Fibroblast of peridontal ligament (primary cell): ENCODE data around the gene TNFSF10.

Experiments used
- DNase-seq: peaks from one replicate; pipeline ENCODE4 v3.0.0-alpha.2; 2010; ENCODE audit errors: extremely low read depth

Gene TNFSF10

GRCh38 chr3:172517859-172518466 lies 5.3 kb downstream of the TNFSF10 start:
- DNase-seq: no peak

- DNase-seq: peak; percentile 91
Observed at GRCh38 chr3:172516318-172517214, 6.7 kb downstream of the TNFSF10 start.

GRCh38 chr3:172515130-172515918 lies 7.9 kb downstream of the TNFSF10 start:
- DNase-seq: peak; percentile 31

GRCh38 chr3:172514678-172515077 lies 8.6 kb downstream of the TNFSF10 start:
- DNase-seq: no peak

GRCh38 chr3:172513488-172513887 lies 9.7 kb downstream of the TNFSF10 start:
- peak; percentile 55 for DNase-seq

GRCh38 chr3:172511783-172512762 lies 11.2 kb downstream of the TNFSF10 start:
- DNase-seq: no peak

GRCh38 chr3:172506094-172506493 lies 17.1 kb downstream of the TNFSF10 start:
- DNase-seq: peak; percentile 29

- no peak for DNase-seq
Observed at GRCh38 chr3:172501540-172501939, 21.7 kb downstream of the TNFSF10 start.

- DNase-seq: peak; percentile 87
Observed at GRCh38 chr3:172490198-172490669, 33.0 kb downstream of the TNFSF10 start.

GRCh38 chr3:172478116-172478515 lies 45.1 kb downstream of the TNFSF10 start:
- DNase-seq: no peak

- no peak for DNase-seq
Observed at GRCh38 chr3:172476347-172476746, 46.9 kb downstream of the TNFSF10 start.

- no peak for DNase-seq
Observed at GRCh38 chr3:172475703-172476102, 47.5 kb downstream of the TNFSF10 start.

- DNase-seq: no peak
Observed at GRCh38 chr3:172471903-172472302, 51.3 kb downstream of the TNFSF10 start.

- DNase-seq: no peak
Observed at GRCh38 chr3:172470588-172470987, 52.6 kb downstream of the TNFSF10 start.

- DNase-seq: no peak
Observed at GRCh38 chr3:172467170-172467824, 55.9 kb downstream of the TNFSF10 start.

GRCh38 chr3:172466553-172467130 lies 56.6 kb downstream of the TNFSF10 start:
- no peak for DNase-seq

- no peak for DNase-seq
Observed at GRCh38 chr3:172465281-172465680, 57.9 kb downstream of the TNFSF10 start.

GRCh38 chr3:172464306-172464705 lies 58.9 kb downstream of the TNFSF10 start:
- DNase-seq: no peak

GRCh38 chr3:172461530-172462138 lies 61.6 kb downstream of the TNFSF10 start:
- peak; percentile 30 for DNase-seq

GRCh38 chr3:172456404-172456803 lies 66.8 kb downstream of the TNFSF10 start:
- DNase-seq: no peak
